Endothelial cell of umbilical vein (primary cell): ENCODE results near the gene NINJ2. TPM values are rescaled to one million over a fixed set of nuclear protein-coding genes. Genes with fewer than 3 reads are reported as not detected.

ENCODE experiments used
- BruUV-seq: library from RNA; stranded (reverse); fragments of 400-500 nt; replicated peaks from 2 replicates; lab custom pipeline; 2021; lab: Mats Ljungman, UMichigan
- CTCF ChIA-PET: fragments of 300-600, 350-600 bp; sonication (Branson Sonifier 250); formaldehyde crosslinking; loops from one replicate; lab custom pipeline; 2021; ENCODE audit warnings: antibody characterized with exemption, inconsistent platforms; lab: Charles Lee
- POLR2A ChIA-PET: fragments of 300-600, 350-600 bp; sonication (Branson Sonifier 250); formaldehyde crosslinking; loops from one replicate; lab custom pipeline; 2021; ENCODE audit warnings: antibody characterized with exemption, inconsistent platforms; lab: Charles Lee
- DNase-seq: peaks from one replicate; pipeline ENCODE4 v3.0.0-alpha.2; 2011; ENCODE audit warnings: low read depth, low spot score
- FAIRE-seq: peaks from 2 replicates; lab custom pipeline; 2011; peaks lifted over from hg19 to GRCh38; lab: Jason Lieb, UNC
- H2AFZ ChIP-seq: 2 replicates; pipeline ENCODE4 v1.6.0; 2012; ENCODE audit warnings: low read depth, low read length, control low read depth, inconsistent platforms
- H3K27ac ChIP-seq: 2 replicates; pipeline ENCODE4 v1.5.1; 2011; ENCODE audit warnings: low read depth, mild to moderate bottlenecking, control low read depth, low read length, moderate library complexity; ENCODE audit not compliant: insufficient read depth
- H3K27me3 ChIP-seq, 2 experiments: 2 replicates each; pipeline versions ENCODE4 v1.6.0 to v1.6.1; 2011; ENCODE audit warnings: low read length in 2 of 2, mixed read lengths in 1 of 2; ENCODE audit not compliant: control insufficient read depth in 2 of 2, insufficient read depth in 2 of 2
- H3K36me3 ChIP-seq, 2 experiments: 2 replicates in 1 of 2; 3 replicates in 1 of 2; pipeline ENCODE4 v1.5.1; 2011; ENCODE audit warnings: low read length in 2 of 2, mild to moderate bottlenecking in 1 of 2, moderate library complexity in 1 of 2; ENCODE audit not compliant: control insufficient read depth in 2 of 2, insufficient read depth in 2 of 2; ENCODE audit errors: extremely low read depth in 1 of 2
- H3K4me1 ChIP-seq: 3 replicates; pipeline ENCODE4 v1.5.1; 2011; ENCODE audit warnings: mild to moderate bottlenecking, low read length; ENCODE audit not compliant: control insufficient read depth, insufficient read depth; ENCODE audit errors: extremely low read depth
- H3K4me2 ChIP-seq: 2 replicates; pipeline ENCODE4 v1.6.1; 2011; ENCODE audit warnings: low read length, control low read depth, mixed read lengths; ENCODE audit not compliant: insufficient read depth
- H3K4me3 ChIP-seq, 3 experiments: fragments of 200-600 bp in 1 of 3; sonication (generic), shearing (Covaris generic) in 1 of 3; replicated peaks in 1 of 3; 2 replicates each; pipeline ENCODE4 v1.5.1; 2011 to 2016; ENCODE audit warnings: control low read depth in 3 of 3, low read length in 3 of 3, mild to moderate bottlenecking in 2 of 3, inconsistent platforms in 1 of 3, low read depth in 1 of 3, moderate library complexity in 1 of 3; ENCODE audit not compliant: insufficient read depth in 1 of 3
- H3K79me2 ChIP-seq: 2 replicates; pipeline ENCODE4 v1.6.0; 2012; ENCODE audit warnings: low read length, inconsistent platforms; ENCODE audit not compliant: control insufficient read depth, insufficient read depth
- H3K9ac ChIP-seq: replicated peaks from 2 replicates; pipeline ENCODE3; 2011; ENCODE audit warnings: low read length, control low read depth; ENCODE audit not compliant: insufficient read depth; ENCODE audit errors: extremely low read depth
- H3K9me1 ChIP-seq: replicated peaks from 3 replicates; pipeline ENCODE4 v1.6.0; 2011; ENCODE audit warnings: mild to moderate bottlenecking, low read length; ENCODE audit not compliant: control insufficient read depth, insufficient read depth; ENCODE audit errors: extremely low read depth
- H3K9me3 ChIP-seq: replicated peaks from 2 replicates; pipeline ENCODE4 v1.5.1; 2012; ENCODE audit warnings: low read length, inconsistent platforms; ENCODE audit not compliant: control insufficient read depth, insufficient read depth
- H4K20me1 ChIP-seq: replicated peaks from 2 replicates; pipeline ENCODE3; 2011; ENCODE audit warnings: mild to moderate bottlenecking, low read length; ENCODE audit not compliant: control insufficient read depth, insufficient read depth; ENCODE audit errors: extremely low read depth
- EZH2 ChIP-seq: IDR thresholded peaks from 2 replicates; pipeline ENCODE4 v1.6.1; 2012; ENCODE audit warnings: borderline replicate concordance, low read depth, mild to moderate bottlenecking, moderate library complexity, low read length, inconsistent platforms; ENCODE audit not compliant: severe bottlenecking
- FOS ChIP-seq: IDR thresholded peaks from 2 replicates; pipeline ENCODE4 v1.6.1; 2011; ENCODE audit warnings: mild to moderate bottlenecking, low read length, moderate library complexity, borderline replicate concordance; ENCODE audit not compliant: insufficient read depth
- GATA2 ChIP-seq: IDR thresholded peaks from 2 replicates; pipeline ENCODE4 v1.7.0; 2011; ENCODE audit warnings: low read depth, mild to moderate bottlenecking, moderate library complexity, mixed read lengths, low read length; ENCODE audit not compliant: insufficient read length, insufficient read depth
- JUN ChIP-seq: IDR thresholded peaks from 2 replicates; pipeline ENCODE4 v1.6.1; 2011; ENCODE audit warnings: borderline replicate concordance, low read depth; ENCODE audit not compliant: insufficient read length, insufficient read depth
- MYC ChIP-seq: IDR thresholded peaks from one replicate; pipeline ENCODE4 v1.6.1; 2011; ENCODE audit warnings: mild to moderate bottlenecking, low read depth, low read length
- POLR2A ChIP-seq: IDR thresholded peaks from 2 replicates; pipeline ENCODE4 v1.6.1; 2012; ENCODE audit warnings: low read depth, mild to moderate bottlenecking, control low read depth, low read length
- POLR2AphosphoS5 ChIP-seq: IDR thresholded peaks from 2 replicates; pipeline ENCODE4 v1.6.1; 2012; ENCODE audit warnings: low read depth, mild to moderate bottlenecking, control low read depth, low read length, moderate library complexity; ENCODE audit not compliant: insufficient read depth
- dilution Hi-C: fragments of 300-500 bp; cut with MboI; formaldehyde crosslinking; loops from one replicate; pipeline ENCODE4 v1.15.0; 2019; ENCODE audit warnings: low sequenced_read_pairs; ENCODE audit not compliant: extremely low pct_ligation_motif_present
- intact Hi-C: fragments of 100-400 bp; cut with micrococcal nuclease; formaldehyde crosslinking; loops from one replicate; pipeline ENCODE4 v1.10.0; 2022
- polyA plus RNA-seq, 4 experiments: library from polyadenylated mRNA; depleted of rRNA in 3 of 4; stranded (reverse) in 3 of 4; unstranded in 1 of 4; fragments of >200 nt; gene quantifications; 2 replicates each; pipeline versions ENCODE4 v1.2.1 to v1.2.3, GENCODE V29; 2011 to 2012; ENCODE audit warnings: missing spikeins in 1 of 4
- total RNA-seq: library from RNA; stranded (reverse); gene quantifications from 2 replicates; pipeline ENCODE4 v1.2.3, GENCODE V29; 2021
- TF ChIP-seq, protein P1 (sequence below): IDR thresholded peaks from 2 replicates; pipeline ENCODE4 v1.6.1; 2011; ENCODE audit not compliant: insufficient read depth, insufficient read length
- TF ChIP-seq, protein P2 (sequence below), 2 donors: IDR thresholded peaks; 1 replicate in 1 of 2; 2 replicates in 1 of 2; pipeline ENCODE4 v1.5.1; 2011; ENCODE audit warnings: low read length in 2 of 2, mild to moderate bottlenecking in 2 of 2, moderate library complexity in 2 of 2, control low read depth in 1 of 2, inconsistent platforms in 1 of 2, low read depth in 1 of 2; ENCODE audit not compliant: insufficient read depth in 1 of 2; ENCODE audit errors: extremely low read depth in 1 of 2

The NINJ2 gene
- total and polyA plus RNA-seq, 2 donors (not counting 3 experiments of a cell fraction or from before 2014, with no cell fraction given), result 0.75 to 4.4 TPM

DNA sequence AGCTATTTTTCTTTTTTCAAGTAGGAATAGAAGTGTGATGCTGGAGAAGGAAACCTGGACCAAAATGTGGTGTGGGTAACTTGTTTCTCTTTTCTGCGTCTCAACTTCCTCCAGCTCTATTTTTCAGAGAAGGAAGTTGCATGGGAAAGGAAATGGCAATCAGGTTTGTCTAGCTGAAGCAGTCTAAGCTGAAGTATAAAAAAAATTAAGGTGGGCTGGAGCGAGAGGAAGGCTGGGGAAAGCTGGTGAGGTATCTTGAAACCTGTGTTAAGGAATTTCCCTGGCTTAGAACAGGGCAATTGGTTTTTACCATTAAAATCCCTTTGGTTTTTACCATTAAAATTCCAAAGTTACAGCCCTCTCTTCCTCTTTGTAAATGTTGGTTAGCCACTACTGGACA, 34.2 kb upstream of the NINJ2 start:
- TF ChIP-seq EZH2, result no peak
- no peak for TF ChIP-seq GATA2
- TF ChIP-seq, protein P1, sequence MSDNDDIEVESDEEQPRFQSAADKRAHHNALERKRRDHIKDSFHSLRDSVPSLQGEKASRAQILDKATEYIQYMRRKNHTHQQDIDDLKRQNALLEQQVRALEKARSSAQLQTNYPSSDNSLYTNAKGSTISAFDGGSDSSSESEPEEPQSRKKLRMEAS, result no peak
- TF ChIP-seq, protein P2, sequence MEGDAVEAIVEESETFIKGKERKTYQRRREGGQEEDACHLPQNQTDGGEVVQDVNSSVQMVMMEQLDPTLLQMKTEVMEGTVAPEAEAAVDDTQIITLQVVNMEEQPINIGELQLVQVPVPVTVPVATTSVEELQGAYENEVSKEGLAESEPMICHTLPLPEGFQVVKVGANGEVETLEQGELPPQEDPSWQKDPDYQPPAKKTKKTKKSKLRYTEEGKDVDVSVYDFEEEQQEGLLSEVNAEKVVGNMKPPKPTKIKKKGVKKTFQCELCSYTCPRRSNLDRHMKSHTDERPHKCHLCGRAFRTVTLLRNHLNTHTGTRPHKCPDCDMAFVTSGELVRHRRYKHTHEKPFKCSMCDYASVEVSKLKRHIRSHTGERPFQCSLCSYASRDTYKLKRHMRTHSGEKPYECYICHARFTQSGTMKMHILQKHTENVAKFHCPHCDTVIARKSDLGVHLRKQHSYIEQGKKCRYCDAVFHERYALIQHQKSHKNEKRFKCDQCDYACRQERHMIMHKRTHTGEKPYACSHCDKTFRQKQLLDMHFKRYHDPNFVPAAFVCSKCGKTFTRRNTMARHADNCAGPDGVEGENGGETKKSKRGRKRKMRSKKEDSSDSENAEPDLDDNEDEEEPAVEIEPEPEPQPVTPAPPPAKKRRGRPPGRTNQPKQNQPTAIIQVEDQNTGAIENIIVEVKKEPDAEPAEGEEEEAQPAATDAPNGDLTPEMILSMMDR (IDR thresholded peaks at IDR 0.05; ENCODE audit: extremely low read depth in 1 of 2, insufficient read depth in 1 of 2, low read depth in 1 of 2, low read length in 2 of 2), result no peak
- TF ChIP-seq POLR2AphosphoS5, result no peak
- TF ChIP-seq JUN, result no peak
- TF ChIP-seq POLR2A, result no peak
- no peak for TF ChIP-seq FOS
- no peak for TF ChIP-seq MYC
- intact Hi-C loops (no loop called here), dilution Hi-C loops (no loop called here)
- no peak overlapping the region for H3K4me3 ChIP-seq
- H3K4me2 ChIP-seq, result no peak overlapping the region
- no peaks in the 10 kb centered on the region for H3K36me3 ChIP-seq
- no peaks in the 10 kb centered on the region for H3K9me1 ChIP-seq
- ChIA-PET POLR2A (no interaction called here), CTCF (interaction anchor here (1.3 kb wide), 1 partner anchor 44 kb away, joined by 3 read pairs; no protein-coding TSS in a partner anchor)
- no peaks in the 10 kb centered on the region for H3K79me2 ChIP-seq
- H4K20me1 ChIP-seq, result no peaks in the 10 kb centered on the region
- H3K27me3 ChIP-seq, result no peaks in the 10 kb centered on the region
- no peak overlapping the region for H3K9ac ChIP-seq
- FAIRE-seq (no peak), DNase-seq (no peak)
- no TSS peak for BruUV-seq
- H3K9me3 ChIP-seq, result no peaks in the 10 kb centered on the region
- H3K27ac ChIP-seq, result no peak overlapping the region
- no peaks in the 10 kb centered on the region for H3K4me1 ChIP-seq
- no peak overlapping the region for H2AFZ ChIP-seq
